PC-9 (cell line): Measurements from ENCODE around the gene C1R.

Experiments
- EZH2 ChIP-seq: fragments of 200-600 bp; sonication (generic); IDR thresholded peaks from 2 replicates; pipeline ENCODE4 v1.8.0; 2017; ENCODE audit warnings: antibody characterized with exemption, low read depth
- TF ChIP-seq, protein P1 (sequence below): fragments of 200-600 bp; sonication (generic); conservative IDR thresholded peaks from 2 replicates; pipeline ENCODE4 v1.6.1; 2017; ENCODE audit warnings: mixed run types, antibody characterized with exemption, mild to moderate bottlenecking, moderate library complexity

DNA sequence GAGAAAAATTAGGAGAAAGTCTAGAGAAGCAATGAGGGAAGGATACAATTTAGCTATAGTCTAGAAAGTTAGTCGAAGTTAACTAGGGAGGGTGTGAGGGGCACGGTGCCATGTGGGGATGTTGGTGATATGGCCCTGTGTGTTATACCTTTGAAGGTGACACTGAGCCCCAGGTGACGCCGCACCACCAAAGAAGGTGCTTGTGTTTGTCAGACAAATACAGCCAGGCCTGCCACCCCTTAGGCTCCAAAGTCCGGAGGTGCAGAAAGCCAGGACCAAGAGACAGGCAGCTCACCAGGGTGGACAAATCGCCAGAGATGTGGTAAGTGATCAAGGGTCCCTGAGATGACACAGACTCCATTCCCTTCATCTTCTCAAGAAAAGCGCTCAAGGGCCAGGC lies 30.6 kb downstream of the C1R start:
- TF ChIP-seq, protein P1, sequence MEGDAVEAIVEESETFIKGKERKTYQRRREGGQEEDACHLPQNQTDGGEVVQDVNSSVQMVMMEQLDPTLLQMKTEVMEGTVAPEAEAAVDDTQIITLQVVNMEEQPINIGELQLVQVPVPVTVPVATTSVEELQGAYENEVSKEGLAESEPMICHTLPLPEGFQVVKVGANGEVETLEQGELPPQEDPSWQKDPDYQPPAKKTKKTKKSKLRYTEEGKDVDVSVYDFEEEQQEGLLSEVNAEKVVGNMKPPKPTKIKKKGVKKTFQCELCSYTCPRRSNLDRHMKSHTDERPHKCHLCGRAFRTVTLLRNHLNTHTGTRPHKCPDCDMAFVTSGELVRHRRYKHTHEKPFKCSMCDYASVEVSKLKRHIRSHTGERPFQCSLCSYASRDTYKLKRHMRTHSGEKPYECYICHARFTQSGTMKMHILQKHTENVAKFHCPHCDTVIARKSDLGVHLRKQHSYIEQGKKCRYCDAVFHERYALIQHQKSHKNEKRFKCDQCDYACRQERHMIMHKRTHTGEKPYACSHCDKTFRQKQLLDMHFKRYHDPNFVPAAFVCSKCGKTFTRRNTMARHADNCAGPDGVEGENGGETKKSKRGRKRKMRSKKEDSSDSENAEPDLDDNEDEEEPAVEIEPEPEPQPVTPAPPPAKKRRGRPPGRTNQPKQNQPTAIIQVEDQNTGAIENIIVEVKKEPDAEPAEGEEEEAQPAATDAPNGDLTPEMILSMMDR = no peak
- no peak for TF ChIP-seq EZH2
